ENCODE results near the gene TBC1D1.

GRCh38 chr4:38188631-38189101, 297.8 kb downstream of the TBC1D1 start:
- no peak for TF ChIP-seq CTCF (conservative IDR thresholded peaks at IDR 0.05; ENCODE audit: low read depth, low read length)
- no peak for TF ChIP-seq EZH2 (IDR thresholded peaks at IDR 0.05; ENCODE audit: borderline replicate concordance, low read depth, low read length, poor library complexity, severe bottlenecking)
